Lower lobe of right lung (tissue), 2 donors: ENCODE measurements around the gene POP4. TPM values are rescaled to one million over a fixed set of nuclear protein-coding genes. Genes with fewer than 3 reads are reported as not detected.

Experiments
- ATAC-seq, 2 donors: fragments of 200-7000 bp; cut with Tn5 transposase; one replicate each; pipeline ENCODE4 v1.9.1; 2020 to 2022; ENCODE audit warnings: mild to moderate bottlenecking in 2 of 2, moderate library complexity in 2 of 2
- DNase-seq: peaks from one replicate; pipeline ENCODE4 v3.0.0-alpha.2; 2020
- H3K27ac ChIP-seq: fragments of 200-600 bp; one replicate; pipeline ENCODE4 v1.8.0; 2022
- H3K27me3 ChIP-seq: fragments of 200-600 bp; one replicate; pipeline ENCODE4 v1.8.0; 2022; ENCODE audit warnings: low read depth
- H3K36me3 ChIP-seq: fragments of 200-600 bp; one replicate; pipeline ENCODE4 v1.8.0; 2022; ENCODE audit warnings: mild to moderate bottlenecking
- H3K4me1 ChIP-seq: fragments of 200-600 bp; one replicate; pipeline ENCODE4 v1.8.0; 2022
- H3K4me3 ChIP-seq: fragments of 200-600 bp; one replicate; pipeline ENCODE4 v1.8.0; 2022; ENCODE audit warnings: mild to moderate bottlenecking
- H3K9me3 ChIP-seq: fragments of 200-600 bp; one replicate; pipeline ENCODE4 v1.8.0; 2022
- intact Hi-C: fragments of 100-400 bp; cut with DNase I; formaldehyde crosslinking; loops from one replicate; pipeline ENCODE4 v1.11.0; 2022
- total RNA-seq: library from RNA; stranded (reverse); fragmentation: NEBNext Ultra II Directional; extraction: Animal tissue kit (Norgen Biotek cat#: 25700); gene quantifications from one replicate; pipeline ENCODE4 v1.2.1, GENCODE V29; 2021
- TF ChIP-seq, protein P1 (sequence below): fragments of 200-600 bp; IDR thresholded peaks from one replicate; pipeline ENCODE4 v1.8.0; 2022; ENCODE audit warnings: antibody characterized with exemption, mild to moderate bottlenecking
- donor health status: DM: no; HTN: yes; CAD: no; lungs with severe emphysema.

Gene POP4
- total RNA-seq, 1 donor from 2014 or later: 44.4 TPM

DNA sequence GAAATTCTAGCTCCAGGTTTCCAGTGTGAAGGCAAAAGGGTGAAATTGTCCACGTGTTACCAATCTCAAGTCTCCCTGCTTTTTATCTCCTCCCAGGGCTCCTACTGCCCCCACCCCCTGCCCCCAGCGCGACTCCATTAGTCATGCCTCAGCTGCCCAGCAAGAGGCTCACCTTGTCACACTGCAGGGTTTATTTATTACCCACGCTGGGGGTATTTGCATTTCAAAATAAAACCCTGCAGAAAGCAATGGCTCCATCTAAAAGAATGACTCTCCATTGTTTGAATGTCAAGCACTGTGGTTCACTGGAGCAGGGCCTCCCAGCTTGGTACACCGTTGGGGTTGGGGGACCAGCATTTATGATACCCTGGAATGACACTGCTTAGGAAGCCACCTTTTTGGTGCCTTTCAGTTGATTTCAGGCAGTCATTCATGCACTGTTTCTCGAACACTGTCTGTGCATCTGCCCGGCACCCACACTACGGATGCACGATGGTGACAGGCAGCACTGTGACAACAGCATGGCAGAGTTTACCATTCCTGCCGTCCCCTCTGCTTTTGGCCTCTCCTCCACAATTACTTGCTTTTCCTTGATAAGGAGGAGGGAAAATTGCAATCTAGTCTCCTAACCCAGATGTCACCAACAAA is 9.9 kb upstream of the POP4 start:
- TF ChIP-seq, protein P1, sequence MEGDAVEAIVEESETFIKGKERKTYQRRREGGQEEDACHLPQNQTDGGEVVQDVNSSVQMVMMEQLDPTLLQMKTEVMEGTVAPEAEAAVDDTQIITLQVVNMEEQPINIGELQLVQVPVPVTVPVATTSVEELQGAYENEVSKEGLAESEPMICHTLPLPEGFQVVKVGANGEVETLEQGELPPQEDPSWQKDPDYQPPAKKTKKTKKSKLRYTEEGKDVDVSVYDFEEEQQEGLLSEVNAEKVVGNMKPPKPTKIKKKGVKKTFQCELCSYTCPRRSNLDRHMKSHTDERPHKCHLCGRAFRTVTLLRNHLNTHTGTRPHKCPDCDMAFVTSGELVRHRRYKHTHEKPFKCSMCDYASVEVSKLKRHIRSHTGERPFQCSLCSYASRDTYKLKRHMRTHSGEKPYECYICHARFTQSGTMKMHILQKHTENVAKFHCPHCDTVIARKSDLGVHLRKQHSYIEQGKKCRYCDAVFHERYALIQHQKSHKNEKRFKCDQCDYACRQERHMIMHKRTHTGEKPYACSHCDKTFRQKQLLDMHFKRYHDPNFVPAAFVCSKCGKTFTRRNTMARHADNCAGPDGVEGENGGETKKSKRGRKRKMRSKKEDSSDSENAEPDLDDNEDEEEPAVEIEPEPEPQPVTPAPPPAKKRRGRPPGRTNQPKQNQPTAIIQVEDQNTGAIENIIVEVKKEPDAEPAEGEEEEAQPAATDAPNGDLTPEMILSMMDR: no peak
- intact Hi-C loops: no loop called here
- ATAC-seq (no peak), DNase-seq (no peak)
- peaks cover 43% of the 10 kb centered on the region for H3K27me3 ChIP-seq
- no peaks in the 10 kb centered on the region for H3K4me1 ChIP-seq
- H3K27ac ChIP-seq: no peak overlapping the region
- no peak overlapping the region for H3K4me3 ChIP-seq
- no peaks in the 10 kb centered on the region for H3K36me3 ChIP-seq
- H3K9me3 ChIP-seq: no peaks in the 10 kb centered on the region

DNA sequence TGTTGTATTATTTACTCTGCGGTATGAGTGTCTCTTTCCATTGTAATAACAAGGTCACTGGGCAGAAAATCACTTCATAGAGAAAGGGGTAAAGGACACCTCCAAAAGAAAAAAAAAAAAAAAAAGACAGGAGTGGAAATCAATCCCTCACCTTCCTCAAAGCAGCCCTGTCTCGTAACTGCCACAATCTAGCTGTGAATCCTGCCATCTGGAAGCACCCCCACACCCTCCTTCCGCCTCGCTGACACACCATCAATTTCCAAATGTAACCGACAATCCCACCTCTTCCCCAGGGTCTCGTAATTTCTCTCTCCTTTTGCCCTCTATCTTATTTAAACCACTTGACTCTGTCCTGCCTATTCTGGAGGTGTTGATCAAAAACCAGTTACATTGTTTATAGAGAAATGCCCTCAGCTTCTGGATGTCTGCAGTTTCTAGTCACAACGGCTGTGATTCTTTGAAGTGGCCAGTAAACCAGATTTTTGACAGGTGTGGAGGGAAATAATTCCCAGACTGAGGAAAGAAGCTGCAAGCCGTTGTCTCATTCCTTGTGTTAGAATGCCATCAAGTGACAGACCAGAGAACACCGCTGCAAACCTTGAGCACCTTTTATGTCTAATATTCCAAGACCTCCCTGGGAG is 9.1 kb upstream of the POP4 start:
- Histone ChIP-seq H3K27ac (no peak overlapping the region), H3K36me3 (no peaks in the 10 kb centered on the region), H3K9me3 (no peaks in the 10 kb centered on the region), H3K27me3 (peaks cover 43% of the 10 kb centered on the region), H3K4me3 (no peak overlapping the region), H3K4me1 (no peaks in the 10 kb centered on the region)
- ATAC-seq: no peak
- intact Hi-C loops: no loop called here
- DNase-seq: no peak
- TF ChIP-seq, protein P1: no peak

DNA sequence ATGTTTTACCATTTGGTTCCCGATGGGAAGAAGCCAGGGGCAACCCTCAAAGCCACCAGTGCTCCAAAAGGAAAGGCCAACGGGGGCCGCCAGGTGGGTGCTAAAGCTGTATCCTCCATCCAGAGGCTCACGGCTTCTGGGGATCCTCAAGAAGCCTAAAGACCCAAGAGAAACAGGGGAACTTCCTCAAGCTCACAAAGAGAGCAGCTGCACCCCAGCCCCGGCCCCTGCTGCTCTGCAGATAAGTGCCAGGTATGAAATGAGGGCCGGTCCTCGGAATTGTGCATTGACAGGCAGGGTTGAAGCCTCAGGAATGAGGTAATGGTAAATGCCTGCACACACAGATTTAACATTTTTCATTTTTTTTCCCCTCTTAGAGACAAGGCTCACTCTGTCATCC is 8.0 kb upstream of the POP4 start:
- TF ChIP-seq, protein P1: no peak
- intact Hi-C loops: no loop called here
- Histone ChIP-seq H3K27ac (no peak overlapping the region), H3K36me3 (no peaks in the 10 kb centered on the region), H3K4me3 (no peak overlapping the region), H3K4me1 (no peaks in the 10 kb centered on the region), H3K9me3 (no peaks in the 10 kb centered on the region), H3K27me3 (peaks cover 38% of the 10 kb centered on the region)
- DNase-seq (no peak), ATAC-seq (no peak)

DNA sequence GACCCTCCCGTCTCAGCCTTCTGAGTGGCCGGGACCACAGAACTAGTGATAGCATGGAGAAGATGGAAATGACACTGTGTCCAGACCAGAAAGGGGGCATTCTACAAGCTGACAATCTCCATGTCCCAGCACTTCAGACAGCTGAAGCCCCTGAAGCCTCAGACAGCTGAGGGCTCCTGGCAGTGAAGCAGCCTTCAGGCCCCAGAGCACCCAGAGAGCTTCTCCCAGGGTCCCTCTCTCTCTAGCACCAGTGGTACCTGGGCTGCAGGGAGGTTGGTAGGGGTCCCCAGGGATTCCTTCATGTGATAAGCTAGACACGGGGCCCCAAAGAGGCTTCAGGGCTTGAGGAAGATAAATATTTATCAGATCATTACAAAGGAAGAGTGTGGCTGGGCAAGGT is 7.6 kb upstream of the POP4 start:
- Histone ChIP-seq H3K36me3 (no peaks in the 10 kb centered on the region), H3K4me1 (no peaks in the 10 kb centered on the region), H3K27me3 (peaks cover 38% of the 10 kb centered on the region), H3K9me3 (no peaks in the 10 kb centered on the region), H3K4me3 (no peak overlapping the region), H3K27ac (no peak overlapping the region)
- intact Hi-C loops: no loop called here
- ATAC-seq: no peak
- TF ChIP-seq, protein P1: no peak
- no peak for DNase-seq

DNA sequence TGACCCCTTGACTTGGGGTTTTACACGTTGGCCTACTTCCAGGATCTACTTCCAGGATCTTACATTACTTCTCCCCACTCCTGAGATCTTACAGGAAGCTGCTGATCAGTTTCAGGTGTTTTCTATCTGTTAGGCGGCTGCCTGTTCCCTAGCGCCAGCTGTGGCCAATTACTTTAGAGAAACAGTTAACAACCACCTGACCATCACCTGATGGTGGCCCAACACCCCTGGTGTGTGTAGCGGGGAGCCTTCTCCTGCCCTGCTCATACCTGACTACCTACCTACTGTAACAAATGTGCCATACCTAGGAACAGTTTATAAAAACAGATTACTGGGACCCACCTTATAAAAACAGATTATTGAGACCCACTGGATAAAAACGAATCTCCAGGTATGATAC is 2.8 kb upstream of the POP4 start:
- no peaks in the 10 kb centered on the region for H3K9me3 ChIP-seq
- H3K27me3 ChIP-seq: peaks cover 1% of the 10 kb centered on the region
- intact Hi-C loops: no loop called here

More for the DNA sequence above, 2.8 kb upstream of the POP4 start:
- Histone ChIP-seq H3K27ac (no peak overlapping the region), H3K4me3 (no peak overlapping the region), H3K36me3 (no peaks in the 10 kb centered on the region), H3K4me1 (peaks cover 20% of the 10 kb centered on the region)
- TF ChIP-seq, protein P1: no peak
- DNase-seq: no peak
- ATAC-seq: no peak
